AG04450 (cell line): ENCODE data around the gene SLC6A14. TPM values are rescaled to one million over a fixed set of nuclear protein-coding genes. Genes with fewer than 3 reads are reported as not detected.

Experiments
- CTCF ChIA-PET: fragments of 300-600, 350-600 bp; formaldehyde crosslinking; extraction: SDS; loops from one replicate; lab custom pipeline; 2022; ENCODE audit warnings: antibody characterized with exemption, inconsistent platforms; lab: Charles Lee
- POLR2A ChIA-PET: fragments of 350-600 bp; formaldehyde crosslinking; extraction: SDS; loops from one replicate; lab custom pipeline; 2021; ENCODE audit warnings: antibody characterized with exemption, inconsistent platforms; lab: Yijun Ruan, JAX
- DNase-seq: peaks from one replicate; pipeline ENCODE4 v3.0.0-alpha.2; 2011; ENCODE audit warnings: low read depth, low spot score
- H3K27ac ChIP-seq: one replicate; pipeline ENCODE4 v1.5.1; 2012; ENCODE audit warnings: low read depth, low read length, control low read depth
- H3K27me3 ChIP-seq: one replicate; pipeline ENCODE4 v1.6.0; 2012; ENCODE audit warnings: low read length; ENCODE audit not compliant: control insufficient read depth, insufficient read depth
- H3K4me3 ChIP-seq: 2 replicates; pipeline ENCODE4 v1.5.1; 2011; ENCODE audit warnings: mild to moderate bottlenecking, low read depth, low read length, control low read depth
- H3K9me3 ChIP-seq: 2 replicates; pipeline ENCODE4 v1.5.1; 2012; ENCODE audit warnings: low read length; ENCODE audit not compliant: control insufficient read depth, insufficient read depth
- polyA minus RNA-seq: library from RNA; depleted of rRNA, polyadenylated mRNA; stranded (reverse); fragments of >200 nt; gene quantifications from 2 replicates; pipeline ENCODE4 v1.2.3, GENCODE V29; 2011; rRNA and poly(A)+ RNA removed
- polyA plus RNA-seq: library from polyadenylated mRNA; depleted of rRNA; stranded (reverse); fragments of >200 nt; gene quantifications from 2 replicates; pipeline ENCODE4 v1.2.3, GENCODE V29; 2011; rRNA removed
- TF ChIP-seq, protein P1 (sequence below): IDR thresholded peaks from 2 replicates; pipeline ENCODE4 v1.5.1; 2011; ENCODE audit warnings: low read depth, low read length, control low read depth, inconsistent platforms

Gene SLC6A14, protein sequence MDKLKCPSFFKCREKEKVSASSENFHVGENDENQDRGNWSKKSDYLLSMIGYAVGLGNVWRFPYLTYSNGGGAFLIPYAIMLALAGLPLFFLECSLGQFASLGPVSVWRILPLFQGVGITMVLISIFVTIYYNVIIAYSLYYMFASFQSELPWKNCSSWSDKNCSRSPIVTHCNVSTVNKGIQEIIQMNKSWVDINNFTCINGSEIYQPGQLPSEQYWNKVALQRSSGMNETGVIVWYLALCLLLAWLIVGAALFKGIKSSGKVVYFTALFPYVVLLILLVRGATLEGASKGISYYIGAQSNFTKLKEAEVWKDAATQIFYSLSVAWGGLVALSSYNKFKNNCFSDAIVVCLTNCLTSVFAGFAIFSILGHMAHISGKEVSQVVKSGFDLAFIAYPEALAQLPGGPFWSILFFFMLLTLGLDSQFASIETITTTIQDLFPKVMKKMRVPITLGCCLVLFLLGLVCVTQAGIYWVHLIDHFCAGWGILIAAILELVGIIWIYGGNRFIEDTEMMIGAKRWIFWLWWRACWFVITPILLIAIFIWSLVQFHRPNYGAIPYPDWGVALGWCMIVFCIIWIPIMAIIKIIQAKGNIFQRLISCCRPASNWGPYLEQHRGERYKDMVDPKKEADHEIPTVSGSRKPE
- polyA plus RNA-seq (not detected in 2 replicates), polyA minus RNA-seq (not detected in 2 replicates)

DNA sequence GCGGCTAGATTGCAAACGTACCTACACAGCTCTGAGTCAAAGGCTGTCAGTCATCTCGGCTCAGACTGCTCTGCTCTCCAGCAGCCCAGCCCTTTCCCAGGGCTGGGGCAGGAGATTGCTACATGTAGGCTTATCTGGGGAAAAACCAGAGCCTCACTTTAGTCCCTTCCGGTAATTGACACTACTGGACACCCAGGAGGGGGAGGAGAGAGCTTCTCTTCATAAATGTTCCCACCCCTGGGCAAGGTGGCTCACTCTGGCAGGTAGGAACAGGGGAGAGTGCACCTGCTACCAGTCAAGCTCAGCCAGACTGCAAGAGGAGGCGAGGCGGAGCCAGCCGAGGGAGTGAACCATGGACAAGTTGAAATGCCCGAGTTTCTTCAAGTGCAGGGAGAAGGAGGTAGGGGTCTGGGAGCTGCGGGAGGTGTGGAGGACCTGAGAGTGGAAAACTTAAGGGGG is at the start of gene SLC6A14:
SLC6A14 (plus strand) TSS at position 249 of the 459 bp plus-strand sequence; CDS start at position 353, 104 bp downstream.
- Histone ChIP-seq H3K9me3 (no peaks in the 10 kb centered on the region), H3K4me3 (no peak within 1 kb of the TSS), H3K27ac (no peak within 1 kb of the TSS), H3K27me3 (no peaks in the 10 kb centered on the region)
- ChIA-PET CTCF (no interaction called here), POLR2A (no interaction called here)
- DNase-seq, result no peak
- TF ChIP-seq, protein P1, sequence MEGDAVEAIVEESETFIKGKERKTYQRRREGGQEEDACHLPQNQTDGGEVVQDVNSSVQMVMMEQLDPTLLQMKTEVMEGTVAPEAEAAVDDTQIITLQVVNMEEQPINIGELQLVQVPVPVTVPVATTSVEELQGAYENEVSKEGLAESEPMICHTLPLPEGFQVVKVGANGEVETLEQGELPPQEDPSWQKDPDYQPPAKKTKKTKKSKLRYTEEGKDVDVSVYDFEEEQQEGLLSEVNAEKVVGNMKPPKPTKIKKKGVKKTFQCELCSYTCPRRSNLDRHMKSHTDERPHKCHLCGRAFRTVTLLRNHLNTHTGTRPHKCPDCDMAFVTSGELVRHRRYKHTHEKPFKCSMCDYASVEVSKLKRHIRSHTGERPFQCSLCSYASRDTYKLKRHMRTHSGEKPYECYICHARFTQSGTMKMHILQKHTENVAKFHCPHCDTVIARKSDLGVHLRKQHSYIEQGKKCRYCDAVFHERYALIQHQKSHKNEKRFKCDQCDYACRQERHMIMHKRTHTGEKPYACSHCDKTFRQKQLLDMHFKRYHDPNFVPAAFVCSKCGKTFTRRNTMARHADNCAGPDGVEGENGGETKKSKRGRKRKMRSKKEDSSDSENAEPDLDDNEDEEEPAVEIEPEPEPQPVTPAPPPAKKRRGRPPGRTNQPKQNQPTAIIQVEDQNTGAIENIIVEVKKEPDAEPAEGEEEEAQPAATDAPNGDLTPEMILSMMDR, result no peak

DNA sequence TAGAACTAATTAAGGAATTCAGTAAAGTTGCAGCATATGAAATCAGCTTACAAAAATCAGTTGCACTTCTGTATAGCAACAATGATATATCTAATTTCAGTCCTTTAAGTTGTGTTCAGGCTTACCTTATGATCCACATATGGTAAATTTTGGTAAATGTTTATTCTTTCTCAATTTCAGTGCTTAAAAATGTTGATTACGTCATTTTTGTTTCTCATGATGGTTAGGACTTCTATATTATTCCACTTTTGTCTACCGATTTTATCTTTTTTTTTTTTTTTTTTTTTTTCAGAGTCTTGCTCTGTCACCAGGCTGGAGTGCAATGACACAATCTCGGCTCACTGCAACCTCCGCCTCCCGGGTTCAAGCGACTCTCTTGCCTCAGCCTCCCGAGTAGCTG is 40.7 kb upstream of the SLC6A14 start:
- H3K27me3 ChIP-seq, result no peaks in the 10 kb centered on the region
- DNase-seq, result no peak
- ChIA-PET CTCF (interaction anchor here (0.7 kb wide), 1 partner anchor 22 kb away, joined by 3 read pairs; no protein-coding TSS in a partner anchor), POLR2A (no interaction called here)
- no peak overlapping the region for H3K27ac ChIP-seq
- TF ChIP-seq, protein P1, result no peak
- H3K4me3 ChIP-seq, result no peak overlapping the region
- no peaks in the 10 kb centered on the region for H3K9me3 ChIP-seq

DNA sequence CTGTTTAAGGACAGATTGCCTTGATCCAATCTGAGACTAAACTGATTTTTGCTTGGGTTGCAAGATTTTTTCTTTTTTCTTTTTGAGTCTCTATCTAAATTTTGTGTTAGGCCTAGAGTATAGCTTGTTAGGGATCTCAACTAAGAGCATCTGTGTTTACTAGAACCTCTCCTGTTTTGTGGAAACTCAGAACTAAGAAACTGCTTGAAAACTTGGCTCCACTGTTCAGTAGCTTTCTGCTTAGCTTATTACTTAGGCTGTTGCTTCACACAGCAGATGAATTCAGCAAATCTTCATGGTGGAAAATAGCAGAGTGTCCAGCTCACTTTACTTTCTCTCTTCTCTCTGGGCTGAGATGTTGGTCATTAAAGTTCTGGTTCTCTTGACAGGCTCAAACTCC is 36.7 kb upstream of the SLC6A14 start:
- Histone ChIP-seq H3K27me3 (no peaks in the 10 kb centered on the region), H3K27ac (no peak overlapping the region), H3K9me3 (no peaks in the 10 kb centered on the region), H3K4me3 (no peak overlapping the region)
- POLR2A ChIA-PET, result no interaction called here
- DNase-seq, result no peak
- CTCF ChIA-PET, result no interaction called here
- TF ChIP-seq, protein P1, result no peak

DNA sequence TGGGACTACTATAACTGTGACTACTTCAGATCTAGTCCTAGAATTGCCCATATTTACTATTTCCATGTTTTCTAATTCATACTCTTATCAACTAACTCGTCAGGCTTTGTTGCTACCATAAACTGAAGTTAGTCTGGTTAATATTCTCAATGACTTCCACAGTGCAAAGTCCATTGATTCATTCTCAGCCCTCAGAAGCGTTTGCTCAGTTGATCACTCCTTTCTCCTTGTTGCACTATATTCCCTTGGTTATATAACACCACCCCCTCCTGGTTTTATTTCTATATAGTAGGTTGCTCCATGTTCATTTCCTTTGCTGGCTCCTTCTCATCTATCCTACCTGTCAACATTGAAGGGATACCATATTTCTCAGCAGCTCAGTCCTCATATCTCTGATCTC is 27.2 kb upstream of the SLC6A14 start:
- no peaks in the 10 kb centered on the region for H3K27me3 ChIP-seq
- ChIA-PET CTCF (no interaction called here), POLR2A (no interaction called here)
- TF ChIP-seq, protein P1, result no peak
- no peak for DNase-seq
- no peaks in the 10 kb centered on the region for H3K9me3 ChIP-seq
- H3K27ac ChIP-seq, result no peak overlapping the region
- H3K4me3 ChIP-seq, result no peak overlapping the region

DNA sequence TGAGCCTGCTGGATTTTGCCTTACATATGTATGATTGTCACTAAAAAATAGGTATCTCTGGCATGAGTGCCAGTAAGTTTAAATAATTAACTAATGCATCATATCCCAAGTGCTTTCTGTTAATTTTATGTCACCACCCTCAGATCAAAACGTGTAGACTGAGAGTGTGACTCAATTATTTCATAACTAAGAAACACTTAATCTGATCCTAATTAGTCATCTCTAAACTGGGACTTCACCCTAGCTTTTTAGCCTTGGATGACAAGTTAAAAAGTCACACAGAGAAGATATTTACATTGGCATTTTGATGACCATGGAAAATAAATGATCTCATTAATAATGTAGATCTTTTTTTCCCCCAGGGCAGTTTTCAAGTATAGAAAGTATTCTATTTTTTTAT is 23.1 kb upstream of the SLC6A14 start:
- no peaks in the 10 kb centered on the region for H3K27me3 ChIP-seq
- CTCF ChIA-PET, result no interaction called here
- POLR2A ChIA-PET, result no interaction called here

More for the DNA sequence above, 23.1 kb upstream of the SLC6A14 start:
- DNase-seq, result no peak
- TF ChIP-seq, protein P1, result no peak
- H3K9me3 ChIP-seq, result no peaks in the 10 kb centered on the region
- H3K4me3 ChIP-seq, result no peak overlapping the region
- no peak overlapping the region for H3K27ac ChIP-seq
